CD4-positive, CD25-positive, alpha-beta regulatory T cell (primary cell): ENCODE measurements around the gene TMEM11. TPM values are rescaled to one million over a fixed set of nuclear protein-coding genes. Genes with fewer than 3 reads are reported as not detected.

Experiments
- ATAC-seq, 2 donors: fragments of 150-1000 bp; cut with Tn5 transposase; one replicate each; pipeline ENCODE4 v1.10.0; 2021; ENCODE audit warnings: low read depth in 2 of 2, moderate number of reproducible peaks in 2 of 2, moderate library complexity in 1 of 2
- DNase-seq, 3 donors: peaks; one replicate each; pipeline versions ENCODE4 v3.0.0 to v3.0.0-alpha.2; 2012 to 2022; ENCODE audit warnings: mixed read lengths in 1 of 3
- H3K27ac ChIP-seq: one replicate; pipeline ENCODE4 v1.7.0; 2013; ENCODE audit warnings: mild to moderate bottlenecking, low read length; ENCODE audit not compliant: insufficient read depth, poor library complexity, severe bottlenecking
- H3K27me3 ChIP-seq: one replicate; pipeline ENCODE4 v1.7.0; 2013; ENCODE audit warnings: low read length; ENCODE audit not compliant: control insufficient read depth, insufficient read depth
- H3K36me3 ChIP-seq: one replicate; pipeline ENCODE4 v1.7.0; 2013; ENCODE audit warnings: mild to moderate bottlenecking, low read length, moderate library complexity; ENCODE audit not compliant: control insufficient read depth, insufficient read depth
- H3K4me1 ChIP-seq: 2 replicates; pipeline ENCODE4 v1.7.0; 2013; ENCODE audit warnings: mild to moderate bottlenecking, low read length; ENCODE audit not compliant: insufficient read depth, control insufficient read depth, poor library complexity, severe bottlenecking
- H3K4me3 ChIP-seq: one replicate; pipeline ENCODE4 v1.7.0; 2013; ENCODE audit warnings: low read depth, mild to moderate bottlenecking, low read length, moderate library complexity
- H3K9me3 ChIP-seq, 2 experiments: 1 replicate in 1 of 2; 2 replicates in 1 of 2; pipeline ENCODE4 v1.7.0; 2013; ENCODE audit warnings: low read length in 2 of 2, mild to moderate bottlenecking in 1 of 2, moderate library complexity in 1 of 2; ENCODE audit not compliant: control insufficient read depth in 2 of 2
- H3K27ac Mint-ChIP-seq, 3 donors: one replicate each; pipeline ENCODE4 v1.8.0; 2020 to 2022; ENCODE audit warnings: mild to moderate bottlenecking in 3 of 3, mixed read lengths in 3 of 3, moderate library complexity in 2 of 3
- H3K27me3 Mint-ChIP-seq: one replicate; pipeline ENCODE4 v1.8.0; 2022; ENCODE audit warnings: mild to moderate bottlenecking, mixed read lengths
- H3K36me3 Mint-ChIP-seq: one replicate; pipeline ENCODE4 v1.8.0; 2020; ENCODE audit warnings: mixed read lengths
- H3K4me1 Mint-ChIP-seq, 4 donors: one replicate each; pipeline ENCODE4 v1.8.0; 2020 to 2022; ENCODE audit warnings: mixed read lengths in 4 of 4, mild to moderate bottlenecking in 1 of 4
- H3K4me3 Mint-ChIP-seq, 4 donors: one replicate each; pipeline ENCODE4 v1.8.0; 2020 to 2022; ENCODE audit warnings: mild to moderate bottlenecking in 4 of 4, mixed read lengths in 4 of 4, moderate library complexity in 3 of 4
- H3K9me3 Mint-ChIP-seq, 7 donors: one replicate each; pipeline ENCODE4 v1.8.0; 2020 to 2022; ENCODE audit warnings: mixed read lengths in 7 of 7, mild to moderate bottlenecking in 3 of 7, moderate library complexity in 2 of 7
- polyA plus RNA-seq, 4 donors: library from polyadenylated mRNA; unstranded; fragments of 300-500 nt; fragmentation: Illumina TruSeq; gene quantifications; one replicate each; pipeline ENCODE4 v1.2.3, GENCODE V29; 2021
- total RNA-seq: library from RNA; stranded (reverse); gene quantifications from one replicate; pipeline ENCODE4 v1.2.3, GENCODE V29; 2022

Gene TMEM11
- total and polyA plus RNA-seq, 5 donors from 2014 or later: 16.1 to 50.3 (median 43.2) TPM

- Mint-ChIP-seq H3K4me1 (peaks cover 4 to 26% (median 13%) of the 10 kb centered on the region in 4 donors), H3K36me3 (peaks cover 36% of the 10 kb centered on the region), H3K4me3 (no peak overlapping the region), H3K27ac (no peak overlapping the region), H3K9me3 (no peaks in the 10 kb centered on the region), H3K27me3 (no peaks in the 10 kb centered on the region)
- Histone ChIP-seq H3K9me3 (no peaks in the 10 kb centered on the region), H3K4me1 (peaks cover 6% of the 10 kb centered on the region), H3K27me3 (no peaks in the 10 kb centered on the region), H3K27ac (no peak overlapping the region), H3K4me3 (no peak overlapping the region), H3K36me3 (peaks cover 34% of the 10 kb centered on the region)
- DNase-seq (no peak), ATAC-seq (no peak)
Observed at GRCh38 chr17:21185061-21185460, 28.9 kb downstream of the TMEM11 start.

GRCh38 chr17:21184570-21184969 is 29.4 kb downstream of the TMEM11 start:
- no peaks in the 10 kb centered on the region for H3K9me3 Mint-ChIP-seq
- H3K4me1 ChIP-seq: peaks cover 6% of the 10 kb centered on the region
- no peaks in the 10 kb centered on the region for H3K9me3 ChIP-seq
- no peak overlapping the region for H3K4me3 ChIP-seq
- H3K27me3 ChIP-seq: no peaks in the 10 kb centered on the region
- ATAC-seq (no peak), DNase-seq (no peak)
- peaks cover 4 to 26% (median 13%) of the 10 kb centered on the region in 4 donors for H3K4me1 Mint-ChIP-seq
- H3K4me3 Mint-ChIP-seq: no peak overlapping the region
- H3K36me3 ChIP-seq: peaks cover 34% of the 10 kb centered on the region
- no peak overlapping the region for H3K27ac ChIP-seq
- no peaks in the 10 kb centered on the region for H3K27me3 Mint-ChIP-seq
- H3K27ac Mint-ChIP-seq: peak overlapping the region in 1 of 3 donors; percentile 56
- H3K36me3 Mint-ChIP-seq: peaks cover 35% of the 10 kb centered on the region

GRCh38 chr17:21183468-21183867 is 30.5 kb downstream of the TMEM11 start:
- Mint-ChIP-seq H3K27ac (peak overlapping the region in 2 of 3 donors; percentile 56 to 57), H3K4me1 (peaks cover 4 to 26% (median 13%) of the 10 kb centered on the region in 4 donors), H3K4me3 (peak overlapping the region in 3 of 4 donors; percentile 24 to 43 (median 29)), H3K36me3 (peaks cover 31% of the 10 kb centered on the region), H3K27me3 (no peaks in the 10 kb centered on the region), H3K9me3 (no peaks in the 10 kb centered on the region)
- H3K36me3 ChIP-seq: peaks cover 29% of the 10 kb centered on the region
- ATAC-seq (no peak), DNase-seq (no peak)
- H3K27me3 ChIP-seq: no peaks in the 10 kb centered on the region
- H3K4me3 ChIP-seq: no peak overlapping the region
- H3K27ac ChIP-seq: no peak overlapping the region
- H3K4me1 ChIP-seq: peaks cover 6% of the 10 kb centered on the region
- no peaks in the 10 kb centered on the region for H3K9me3 ChIP-seq

GRCh38 chr17:21177854-21178600 is 35.9 kb downstream of the TMEM11 start:
- no peaks in the 10 kb centered on the region for H3K27me3 Mint-ChIP-seq
- ATAC-seq: no peak
- Histone ChIP-seq H3K4me3 (no peak overlapping the region), H3K9me3 (no peaks in the 10 kb centered on the region), H3K36me3 (peaks cover 13% of the 10 kb centered on the region), H3K27me3 (no peaks in the 10 kb centered on the region), H3K4me1 (no peaks in the 10 kb centered on the region), H3K27ac (no peak overlapping the region)
- H3K9me3 Mint-ChIP-seq: no peaks in the 10 kb centered on the region
- H3K4me1 Mint-ChIP-seq: peaks cover 0 to 9% (median 5%) of the 10 kb centered on the region in 4 donors
- DNase-seq: no peak
- peaks cover 23% of the 10 kb centered on the region for H3K36me3 Mint-ChIP-seq
- peak overlapping the region in 2 of 3 donors; percentile 78 to 79 for H3K27ac Mint-ChIP-seq
- H3K4me3 Mint-ChIP-seq: no peak overlapping the region

GRCh38 chr17:21177401-21177800 is 36.6 kb downstream of the TMEM11 start:
- Histone ChIP-seq H3K9me3 (no peaks in the 10 kb centered on the region), H3K4me1 (no peaks in the 10 kb centered on the region), H3K36me3 (peaks cover 15% of the 10 kb centered on the region), H3K4me3 (no peak overlapping the region), H3K27ac (no peak overlapping the region), H3K27me3 (no peaks in the 10 kb centered on the region)
- H3K27ac Mint-ChIP-seq: peak overlapping the region in 2 of 3 donors; percentile 78 to 79
- ATAC-seq: no peak
- H3K27me3 Mint-ChIP-seq: no peaks in the 10 kb centered on the region
- H3K4me3 Mint-ChIP-seq: no peak overlapping the region
- DNase-seq: no peak
- peaks cover 21% of the 10 kb centered on the region for H3K36me3 Mint-ChIP-seq
- peaks cover 0 to 5% (median 0%) of the 10 kb centered on the region in 4 donors for H3K4me1 Mint-ChIP-seq
- no peaks in the 10 kb centered on the region for H3K9me3 Mint-ChIP-seq

GRCh38 chr17:21176773-21177395 is 37.1 kb downstream of the TMEM11 start:
- no peak overlapping the region for H3K27ac ChIP-seq
- Mint-ChIP-seq H3K9me3 (no peaks in the 10 kb centered on the region), H3K36me3 (peaks cover 21% of the 10 kb centered on the region), H3K4me3 (no peak overlapping the region), H3K27me3 (no peaks in the 10 kb centered on the region), H3K4me1 (peaks cover 0 to 3% (median under 1%) of the 10 kb centered on the region in 4 donors), H3K27ac (peak overlapping the region in 1 of 3 donors; percentile 51)
- peaks cover 15% of the 10 kb centered on the region for H3K36me3 ChIP-seq
- no peak overlapping the region for H3K4me3 ChIP-seq
- DNase-seq: no peak
- no peaks in the 10 kb centered on the region for H3K9me3 ChIP-seq
- ATAC-seq: no peak
- no peaks in the 10 kb centered on the region for H3K4me1 ChIP-seq
- no peaks in the 10 kb centered on the region for H3K27me3 ChIP-seq

- Histone ChIP-seq H3K36me3 (peaks cover 15% of the 10 kb centered on the region), H3K27ac (no peak overlapping the region), H3K4me3 (no peak overlapping the region), H3K4me1 (no peaks in the 10 kb centered on the region), H3K9me3 (no peaks in the 10 kb centered on the region), H3K27me3 (no peaks in the 10 kb centered on the region)
- no peak for ATAC-seq
- no peaks in the 10 kb centered on the region for H3K9me3 Mint-ChIP-seq
- no peaks in the 10 kb centered on the region for H3K27me3 Mint-ChIP-seq
- peaks cover 28% of the 10 kb centered on the region for H3K36me3 Mint-ChIP-seq
- no peak overlapping the region for H3K4me3 Mint-ChIP-seq
- no peak overlapping the region for H3K27ac Mint-ChIP-seq
- no peak for DNase-seq
- H3K4me1 Mint-ChIP-seq: peaks cover 0 to 9% (median 5%) of the 10 kb centered on the region in 4 donors
Observed at GRCh38 chr17:21174713-21175112, 39.2 kb downstream of the TMEM11 start.
